Measurements from ENCODE around the gene EGFL7. TPM values are rescaled to one million over a fixed set of nuclear protein-coding genes. Genes with fewer than 3 reads are reported as not detected.

EGFL7 gene
- total and polyA plus RNA-seq, 7 donors: 34.7 to 73.4 (median 48.6) TPM

GRCh38 chr9:136640171-136641111 lies 22.3 kb upstream of the EGFL7 start:
- no peak for TF ChIP-seq CTCF (IDR thresholded peaks at IDR 0.05)
- intact Hi-C loops (cut with DNase I): no loop called here
- 24 to 39% (median 28%) methylated on average over 32 of the region's 32 CpGs for WGBS, 3 donors
- Histone ChIP-seq H3K9me3 (no peaks in the 10 kb centered on the region), H3K27me3 (ENCODE audit: insufficient read depth in 3 of 3, low read length in 2 of 3) (peaks cover 0 to 14% (median 0%) of the 10 kb centered on the region in 3 donors), H3K36me3 (ENCODE audit: insufficient read depth in 1 of 2, low read depth in 1 of 2) (no peaks in the 10 kb centered on the region), H3K4me3 (no peak overlapping the region), H3K27ac (peak overlapping the region; percentile 53), H3K4me1 (peaks cover 10% of the 10 kb centered on the region)
- ATAC-seq (no peak), DNase-seq (peak in 1 of 2 donors; percentile 51)

GRCh38 chr9:136642439-136642921 lies 20.2 kb upstream of the EGFL7 start:
- TF ChIP-seq CTCF (IDR thresholded peaks at IDR 0.05): no peak
- Histone ChIP-seq H3K9me3 (no peaks in the 10 kb centered on the region), H3K36me3 (ENCODE audit: insufficient read depth in 1 of 2, low read depth in 1 of 2) (no peaks in the 10 kb centered on the region), H3K27me3 (ENCODE audit: insufficient read depth in 3 of 3, low read length in 2 of 3) (peaks cover 0 to 14% (median 0%) of the 10 kb centered on the region in 3 donors), H3K4me1 (peaks cover 10% of the 10 kb centered on the region), H3K27ac (no peak overlapping the region), H3K4me3 (peak overlapping the region; percentile 4)
- ATAC-seq (no peak), DNase-seq (peak in 1 of 2 donors; percentile 14)
- WGBS, 3 donors: 67 to 76% (median 69%) methylated on average over 7 of the region's 7 CpGs
- intact Hi-C loops (cut with DNase I): no loop called here

- Histone ChIP-seq H3K27me3 (ENCODE audit: insufficient read depth in 3 of 3, low read length in 2 of 3) (peaks cover 0 to 14% (median 0%) of the 10 kb centered on the region in 3 donors), H3K36me3 (ENCODE audit: insufficient read depth in 1 of 2, low read depth in 1 of 2) (no peaks in the 10 kb centered on the region), H3K9me3 (no peaks in the 10 kb centered on the region), H3K4me1 (peaks cover 10% of the 10 kb centered on the region), H3K4me3 (peak overlapping the region; percentile 63), H3K27ac (peak overlapping the region; percentile 77)
- DNase-seq (peak in 1 of 2 donors; percentile 34), ATAC-seq (peak in 2 of 4 donors; percentile 6 to 12)
- 43 to 55% (median 45%) methylated on average over 30 to 31 of the region's 31 CpGs for WGBS, 3 donors
- intact Hi-C loops (cut with DNase I): no loop called here
- no peak for TF ChIP-seq CTCF (IDR thresholded peaks at IDR 0.05)
These were observed 18.9 kb upstream of the EGFL7 start for GRCh38 chr9:136643596-136644342.

GRCh38 chr9:136644343-136644592 lies 18.4 kb upstream of the EGFL7 start:
- H3K4me3 ChIP-seq: peak overlapping the region; percentile 63
- TF ChIP-seq CTCF (IDR thresholded peaks at IDR 0.05): no peak
- DNase-seq: peak in 1 of 2 donors; percentile 88
- intact Hi-C loops (cut with DNase I): no loop called here
- 0 to 7% (median 3%) methylated on average over 11 to 15 of the region's 15 CpGs for WGBS, 3 donors
- H3K9me3 ChIP-seq: no peaks in the 10 kb centered on the region
- no peaks in the 10 kb centered on the region for H3K36me3 ChIP-seq (ENCODE audit: insufficient read depth in 1 of 2, low read depth in 1 of 2)
- H3K27me3 ChIP-seq (ENCODE audit: insufficient read depth in 3 of 3, low read length in 2 of 3): peaks cover 0 to 14% (median 0%) of the 10 kb centered on the region in 3 donors
- peak in 1 of 4 donors; percentile 10 for ATAC-seq
- peaks cover 10% of the 10 kb centered on the region for H3K4me1 ChIP-seq
- peak overlapping the region; percentile 77 for H3K27ac ChIP-seq
